HepG2 (cell line): ENCODE results near the gene TUBA4A. TPM values are rescaled to one million over a fixed set of nuclear protein-coding genes. Genes with fewer than 3 reads are reported as not detected.

Experiments used
- AHDC1 ChIP-seq: sonication (generic); formaldehyde crosslinking; IDR thresholded peaks from 2 replicates; pipeline ENCODE4 v1.5.1; 2020; ENCODE audit warnings: mild to moderate bottlenecking, missing genetic modification reagents, borderline replicate concordance
- FOXA1 ChIP-seq, 2 experiments: fragments of 450-650 bp in 1 of 2; sonication (generic) in 1 of 2; formaldehyde crosslinking in 1 of 2; IDR thresholded peaks; 2 replicates each; pipeline versions ENCODE4 v1.4.0 to v1.6.1; 2016 to 2020; ENCODE audit warnings: missing genetic modification reagents in 1 of 2
- FOXC1 ChIP-seq: sonication (generic); formaldehyde crosslinking; IDR thresholded peaks from 2 replicates; pipeline ENCODE4 v1.8.0; 2022; ENCODE audit warnings: mild to moderate bottlenecking, missing genetic modification reagents, borderline replicate concordance
- KAT8 ChIP-seq: IDR thresholded peaks from 2 replicates; pipeline ENCODE4 v1.6.1; 2016; ENCODE audit warnings: missing genetic modification reagents, missing compliant biosample characterization
- KDM2A ChIP-seq: sonication (generic); formaldehyde crosslinking; IDR thresholded peaks from 2 replicates; pipeline ENCODE4 v1.4.0; 2020; ENCODE audit warnings: low read depth, missing genetic modification reagents, borderline replicate concordance
- MTA1 ChIP-seq: sonication (generic); formaldehyde crosslinking; IDR thresholded peaks from 2 replicates; pipeline ENCODE4 v1.4.0; 2020; ENCODE audit warnings: missing genetic modification reagents, mild to moderate bottlenecking, borderline replicate concordance
- MTF2 ChIP-seq: sonication (generic); formaldehyde crosslinking; IDR thresholded peaks from 2 replicates; pipeline ENCODE4 v1.5.0; 2020; ENCODE audit warnings: missing genetic modification reagents, borderline replicate concordance
- PAX8 ChIP-seq: sonication (generic); formaldehyde crosslinking; IDR thresholded peaks from 2 replicates; pipeline ENCODE4 v1.8.0; 2022; ENCODE audit warnings: mild to moderate bottlenecking, missing genetic modification reagents, borderline replicate concordance
- PHF8 ChIP-seq: sonication (generic); formaldehyde crosslinking; IDR thresholded peaks from 2 replicates; pipeline ENCODE4 v1.5.0; 2020; ENCODE audit warnings: missing genetic modification reagents
- SAP130 ChIP-seq: IDR thresholded peaks from 2 replicates; pipeline ENCODE4 v1.6.1; 2016; ENCODE audit warnings: low read depth
- SKIL ChIP-seq: sonication (generic); formaldehyde crosslinking; IDR thresholded peaks from 2 replicates; pipeline ENCODE4 v1.8.0; 2022; ENCODE audit warnings: missing genetic modification reagents, mild to moderate bottlenecking, moderate library complexity, borderline replicate concordance
- SMARCC2 ChIP-seq: fragments of 450-650 bp; IDR thresholded peaks from 2 replicates; pipeline ENCODE4 v1.6.1; 2017; ENCODE audit warnings: antibody characterized with exemption, mild to moderate bottlenecking
- TOPORS ChIP-seq: sonication (generic); formaldehyde crosslinking; IDR thresholded peaks from 2 replicates; pipeline ENCODE4 v1.8.0; 2023; ENCODE audit warnings: mild to moderate bottlenecking, missing genetic modification reagents
- YEATS2 ChIP-seq: sonication (generic); formaldehyde crosslinking; IDR thresholded peaks from 2 replicates; pipeline ENCODE4 v1.4.0; 2020; ENCODE audit warnings: missing genetic modification reagents, borderline replicate concordance
- ZFP91 ChIP-seq: sonication (generic); formaldehyde crosslinking; IDR thresholded peaks from 2 replicates; pipeline ENCODE4 v1.9.0; 2022; ENCODE audit warnings: missing genetic modification reagents, mild to moderate bottlenecking, borderline replicate concordance
- ZIK1 ChIP-seq: sonication (generic); formaldehyde crosslinking; IDR thresholded peaks from 2 replicates; pipeline ENCODE4 v1.5.0; 2020; ENCODE audit warnings: mild to moderate bottlenecking, low read depth, missing genetic modification reagents, borderline replicate concordance
- polyA plus RNA-seq, 8 experiments: library from polyadenylated mRNA; depleted of rRNA in 3 of 8; stranded (reverse) in 7 of 8; unstranded in 1 of 8; fragments of >200 nt; fragmentation: Illumina TruSeq in 4 of 8; extraction: Trizol in 4 of 8; gene quantifications; 2 replicates each; pipeline versions ENCODE4 v1.2.1 to v1.2.3, GENCODE V29; 2011 to 2016; ENCODE audit warnings: low read depth in 4 of 8, missing spikeins in 1 of 8, mixed read lengths in 1 of 8; ENCODE audit not compliant: insufficient read depth in 1 of 8
- total RNA-seq, 5 experiments: library from RNA; depleted of rRNA; stranded (reverse); fragments of >200 nt; fragmentation: Illumina TruSeq; extraction: Trizol; gene quantifications; 2 replicates each; pipeline ENCODE4 v1.2.3, GENCODE V29; 2016; ENCODE audit warnings: low read depth in 1 of 5
- TF ChIP-seq, protein P1 (sequence below): IDR thresholded peaks from 2 replicates; pipeline ENCODE4 v1.6.1; 2018; ENCODE audit warnings: missing genetic modification reagents

The TUBA4A gene
- total and polyA plus RNA-seq, 2 of the 13 experiments (the other 11 are each of a cell fraction or from before 2014, with no cell fraction given): 1.3 to 12.7 TPM

DNA sequence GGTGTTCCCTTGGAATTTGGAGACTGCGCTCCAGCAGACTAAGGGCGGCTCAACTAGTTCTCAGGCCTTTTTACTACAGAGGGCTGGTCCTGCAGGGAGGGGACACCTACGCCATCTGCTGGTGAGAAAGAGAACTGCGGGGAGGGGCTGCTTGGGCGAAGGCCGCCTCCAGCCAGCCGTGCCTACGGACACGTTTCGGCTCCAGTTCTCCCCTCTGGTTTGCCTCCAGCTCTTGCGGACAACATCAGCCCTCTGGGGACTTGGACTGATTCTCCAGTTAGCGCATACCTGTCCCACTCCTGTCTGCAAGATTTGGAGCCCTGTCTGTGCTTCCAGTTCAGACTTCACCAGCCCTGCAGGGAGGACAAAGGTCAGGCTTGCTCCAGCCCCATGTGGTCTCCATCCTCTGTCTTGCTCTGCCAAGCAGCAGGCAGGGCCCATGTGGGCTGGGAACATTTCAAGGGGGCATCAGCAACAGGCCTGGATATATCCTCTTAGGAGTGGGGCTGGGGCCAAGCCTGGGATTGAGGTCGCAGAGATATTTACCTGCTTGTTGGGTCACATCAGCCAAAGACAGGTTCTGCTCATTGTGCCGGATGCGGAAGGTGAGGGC is 45.1 kb upstream of the TUBA4A start (continued):
- TF ChIP-seq SAP130 (CRISPR knock-in tag) (peak; percentile 60; the same call in 1 of the 2 replicates), ZFP91 (CRISPR knock-in tag) (peak; percentile 65; the same call in 1 of the 2 replicates), PAX8 (0 out of 2 replicates have a peak, but pooled peaks have one; percentile 34), FOXC1 (CRISPR knock-in tag) (0 out of 2 replicates have a peak, but pooled peaks have one; percentile 18), TOPORS (CRISPR knock-in tag) (no peak), PHF8 (CRISPR knock-in tag) (peak; percentile 22; the same call in 1 of the 2 replicates), AHDC1 (no peak), FOXA1 (IDR thresholded peaks at IDR 0.05) (no peak), FOXA1 (CRISPR knock-in tag; IDR thresholded peaks at IDR 0.05) (no peak), SKIL (no peak), KDM2A (CRISPR knock-in tag) (peak; percentile 64; the same call in 1 of the 2 replicates), MTA1 (CRISPR knock-in tag) (peak; percentile 65; the same call in 1 of the 2 replicates), SMARCC2 (no peak), ZIK1 (CRISPR knock-in tag) (0 out of 2 replicates have a peak, but pooled peaks have one; percentile 24), MTF2 (CRISPR knock-in tag) (peak; percentile 78; the same call in 1 of the 2 replicates), YEATS2 (CRISPR knock-in tag) (0 out of 2 replicates have a peak, but pooled peaks have one; percentile 25), KAT8 (CRISPR knock-in tag) (peak; percentile 53)
- TF ChIP-seq, protein P1, sequence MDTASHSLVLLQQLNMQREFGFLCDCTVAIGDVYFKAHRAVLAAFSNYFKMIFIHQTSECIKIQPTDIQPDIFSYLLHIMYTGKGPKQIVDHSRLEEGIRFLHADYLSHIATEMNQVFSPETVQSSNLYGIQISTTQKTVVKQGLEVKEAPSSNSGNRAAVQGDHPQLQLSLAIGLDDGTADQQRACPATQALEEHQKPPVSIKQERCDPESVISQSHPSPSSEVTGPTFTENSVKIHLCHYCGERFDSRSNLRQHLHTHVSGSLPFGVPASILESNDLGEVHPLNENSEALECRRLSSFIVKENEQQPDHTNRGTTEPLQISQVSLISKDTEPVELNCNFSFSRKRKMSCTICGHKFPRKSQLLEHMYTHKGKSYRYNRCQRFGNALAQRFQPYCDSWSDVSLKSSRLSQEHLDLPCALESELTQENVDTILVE (CRISPR knock-in tag): 0 out of 2 replicates have a peak, but pooled peaks have one; percentile 27
